Mesothelial cell of epicardium (in vitro differentiated cells): ENCODE results near the gene GCG. TPM values are rescaled to one million over a fixed set of nuclear protein-coding genes. Genes with fewer than 3 reads are reported as not detected.

ENCODE experiments used
- DNase-seq, 2 experiments: peaks; one replicate each; pipeline ENCODE4 v3.0.0; 2021; ENCODE audit warnings: low spot score in 2 of 2; ENCODE audit not compliant: unreplicated experiment in 2 of 2
- H3K27ac Mint-ChIP-seq: 2 replicates; pipeline ENCODE4 v1.8.0; 2021; ENCODE audit warnings: mixed read lengths
- H3K27me3 Mint-ChIP-seq: 2 replicates; pipeline ENCODE4 v1.8.0; 2021; ENCODE audit warnings: low read depth, mixed read lengths
- H3K36me3 Mint-ChIP-seq: 2 replicates; pipeline ENCODE4 v1.8.0; 2021; ENCODE audit warnings: mixed read lengths
- H3K4me1 Mint-ChIP-seq: 2 replicates; pipeline ENCODE4 v1.8.0; 2021; ENCODE audit warnings: mixed read lengths
- H3K4me3 Mint-ChIP-seq: 2 replicates; pipeline ENCODE4 v1.8.0; 2021; ENCODE audit warnings: mild to moderate bottlenecking, moderate library complexity, mixed read lengths
- H3K9me3 Mint-ChIP-seq: 2 replicates; pipeline ENCODE4 v1.8.0; 2021; ENCODE audit warnings: mixed read lengths
- total RNA-seq: library from RNA; stranded (reverse); gene quantifications from 3 replicates; pipeline ENCODE4 v1.2.1, GENCODE V29; 2021
- TF ChIP-seq, protein P1 (sequence below): fragments of 200-600 bp; sonication (generic); IDR thresholded peaks from one replicate; pipeline ENCODE4 v1.5.0; 2021; ENCODE audit warnings: antibody characterized with exemption; ENCODE audit not compliant: unreplicated experiment

The GCG gene
- total RNA-seq, 1 donor from 2014 or later: 0.29 TPM

DNA sequence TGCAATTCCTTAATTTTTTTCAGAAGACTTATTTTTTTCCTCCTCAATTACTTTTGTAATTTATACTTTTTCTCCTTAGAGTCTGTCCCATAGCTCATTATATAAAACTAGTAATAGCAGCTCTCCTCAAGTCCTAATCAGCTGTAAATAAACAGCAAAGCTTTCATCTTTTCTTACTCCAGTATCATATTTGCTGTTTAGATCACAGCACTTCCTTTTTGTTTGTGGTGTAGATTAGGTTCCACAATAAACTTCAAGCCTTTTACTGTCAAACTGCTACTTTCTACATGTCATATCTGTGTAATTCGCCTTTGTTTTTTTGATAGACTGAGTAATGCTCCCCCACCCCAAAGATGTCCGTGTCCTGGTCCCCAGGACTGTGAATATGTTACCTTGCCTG is 25.5 kb downstream of the GCG start:
- H3K36me3 Mint-ChIP-seq: no peaks in the 10 kb centered on the region
- no peak for DNase-seq
- peaks cover 4% of the 10 kb centered on the region for H3K27me3 Mint-ChIP-seq
- peaks cover 11% of the 10 kb centered on the region for H3K4me1 Mint-ChIP-seq
- H3K9me3 Mint-ChIP-seq: peaks cover 9% of the 10 kb centered on the region
- H3K4me3 Mint-ChIP-seq: no peak overlapping the region
- H3K27ac Mint-ChIP-seq: no peak overlapping the region
- TF ChIP-seq, protein P1, sequence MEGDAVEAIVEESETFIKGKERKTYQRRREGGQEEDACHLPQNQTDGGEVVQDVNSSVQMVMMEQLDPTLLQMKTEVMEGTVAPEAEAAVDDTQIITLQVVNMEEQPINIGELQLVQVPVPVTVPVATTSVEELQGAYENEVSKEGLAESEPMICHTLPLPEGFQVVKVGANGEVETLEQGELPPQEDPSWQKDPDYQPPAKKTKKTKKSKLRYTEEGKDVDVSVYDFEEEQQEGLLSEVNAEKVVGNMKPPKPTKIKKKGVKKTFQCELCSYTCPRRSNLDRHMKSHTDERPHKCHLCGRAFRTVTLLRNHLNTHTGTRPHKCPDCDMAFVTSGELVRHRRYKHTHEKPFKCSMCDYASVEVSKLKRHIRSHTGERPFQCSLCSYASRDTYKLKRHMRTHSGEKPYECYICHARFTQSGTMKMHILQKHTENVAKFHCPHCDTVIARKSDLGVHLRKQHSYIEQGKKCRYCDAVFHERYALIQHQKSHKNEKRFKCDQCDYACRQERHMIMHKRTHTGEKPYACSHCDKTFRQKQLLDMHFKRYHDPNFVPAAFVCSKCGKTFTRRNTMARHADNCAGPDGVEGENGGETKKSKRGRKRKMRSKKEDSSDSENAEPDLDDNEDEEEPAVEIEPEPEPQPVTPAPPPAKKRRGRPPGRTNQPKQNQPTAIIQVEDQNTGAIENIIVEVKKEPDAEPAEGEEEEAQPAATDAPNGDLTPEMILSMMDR: no peak

DNA sequence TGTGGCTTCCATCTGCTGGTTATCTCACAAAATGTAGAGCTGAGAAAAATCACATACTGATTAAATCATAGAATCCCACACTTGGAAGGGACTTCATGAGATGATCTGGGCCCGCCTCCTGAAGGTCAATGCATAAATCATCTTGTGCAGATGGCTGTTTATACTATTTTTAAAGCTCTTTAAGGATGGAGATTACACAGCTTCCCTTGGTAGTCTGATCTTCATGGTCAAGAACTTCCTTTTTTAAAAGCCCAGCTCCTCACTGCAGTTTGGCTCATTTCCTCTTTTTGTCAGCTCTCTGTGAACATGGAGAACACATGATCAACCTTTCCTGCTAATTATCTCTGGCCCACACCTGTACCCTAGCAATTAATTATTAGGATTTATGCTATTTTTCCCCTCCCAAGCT is 25.9 kb downstream of the GCG start:
- TF ChIP-seq, protein P1: no peak
- peaks cover 4% of the 10 kb centered on the region for H3K27me3 Mint-ChIP-seq
- no peak for DNase-seq
- H3K4me1 Mint-ChIP-seq: peaks cover 11% of the 10 kb centered on the region
- peaks cover 9% of the 10 kb centered on the region for H3K9me3 Mint-ChIP-seq
- no peaks in the 10 kb centered on the region for H3K36me3 Mint-ChIP-seq
- H3K4me3 Mint-ChIP-seq: no peak overlapping the region
- no peak overlapping the region for H3K27ac Mint-ChIP-seq

DNA sequence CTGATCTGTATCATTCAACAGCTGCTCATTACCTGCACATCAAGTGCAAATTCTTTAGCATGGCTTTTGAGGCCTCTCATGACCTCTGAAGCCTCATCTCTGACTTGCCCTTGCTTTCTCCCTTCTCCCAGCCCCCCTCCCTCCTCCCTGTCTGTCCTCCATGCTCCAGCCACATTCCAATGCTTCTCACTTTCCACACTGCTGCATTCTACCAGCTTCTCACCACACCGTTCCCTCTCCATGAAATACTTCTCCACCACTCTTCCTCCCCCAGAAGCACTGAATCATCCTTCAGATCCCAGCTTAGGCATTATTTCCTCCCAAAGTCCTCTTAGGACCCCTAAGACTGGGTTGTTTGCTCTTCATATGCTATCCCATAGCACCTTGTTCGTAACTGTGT is 26.9 kb downstream of the GCG start:
- peaks cover 4% of the 10 kb centered on the region for H3K27me3 Mint-ChIP-seq
- H3K36me3 Mint-ChIP-seq: no peaks in the 10 kb centered on the region
- H3K4me3 Mint-ChIP-seq: no peak overlapping the region
- H3K27ac Mint-ChIP-seq: peak overlapping the region; percentile 1
- TF ChIP-seq, protein P1: no peak
- peaks cover under 1% of the 10 kb centered on the region for H3K9me3 Mint-ChIP-seq
- H3K4me1 Mint-ChIP-seq: peaks cover 11% of the 10 kb centered on the region
- DNase-seq: no peak

DNA sequence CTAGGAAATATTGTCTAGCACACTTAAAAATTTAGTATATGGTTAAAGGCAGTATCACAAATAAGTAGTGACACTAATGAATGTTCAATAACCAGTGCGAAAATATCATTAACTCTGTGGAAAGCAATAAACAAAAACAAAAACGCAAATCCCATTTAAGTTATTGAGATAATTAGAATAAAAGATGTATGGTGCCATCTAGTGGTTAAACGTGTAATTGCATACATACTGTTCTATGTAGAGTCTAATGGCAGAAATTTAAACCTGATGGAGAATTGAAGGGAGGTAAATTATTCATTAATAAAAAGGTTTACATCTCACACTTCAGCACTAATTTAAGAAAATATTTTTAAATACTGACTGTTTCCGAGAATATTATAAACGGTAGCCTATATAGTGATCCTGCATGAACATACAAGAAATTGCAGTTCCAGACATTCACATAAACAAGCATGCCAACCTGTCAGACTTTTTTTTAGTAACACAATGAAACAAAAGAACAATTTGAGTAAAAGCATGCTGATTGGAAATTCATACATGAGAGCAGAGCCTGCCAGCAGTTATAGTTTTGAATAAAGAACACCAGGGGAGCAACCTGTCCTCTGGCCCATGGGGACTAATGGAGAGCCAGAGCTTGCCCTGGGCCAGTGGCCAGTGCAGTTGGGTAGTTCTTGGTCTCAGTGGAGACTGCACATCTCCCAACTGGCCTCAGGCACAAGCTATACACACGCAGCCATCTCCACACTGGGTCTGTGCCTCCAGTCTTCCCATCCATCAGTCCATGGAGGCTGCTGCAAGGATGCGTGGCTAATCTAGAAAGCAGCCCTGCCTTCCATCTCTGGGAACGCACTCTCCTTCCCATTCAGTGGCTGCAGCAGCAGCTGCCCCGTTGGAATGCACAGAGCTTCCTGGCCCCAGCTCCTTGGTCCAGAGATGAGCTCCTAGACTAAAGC is 28.0 kb downstream of the GCG start:
- no peaks in the 10 kb centered on the region for H3K36me3 Mint-ChIP-seq
- TF ChIP-seq, protein P1: peak; percentile 93
- H3K4me3 Mint-ChIP-seq: no peak overlapping the region
- no peak overlapping the region for H3K27ac Mint-ChIP-seq
- H3K9me3 Mint-ChIP-seq: no peaks in the 10 kb centered on the region
- H3K27me3 Mint-ChIP-seq: no peaks in the 10 kb centered on the region
- no peak for DNase-seq
- H3K4me1 Mint-ChIP-seq: peaks cover 11% of the 10 kb centered on the region

DNA sequence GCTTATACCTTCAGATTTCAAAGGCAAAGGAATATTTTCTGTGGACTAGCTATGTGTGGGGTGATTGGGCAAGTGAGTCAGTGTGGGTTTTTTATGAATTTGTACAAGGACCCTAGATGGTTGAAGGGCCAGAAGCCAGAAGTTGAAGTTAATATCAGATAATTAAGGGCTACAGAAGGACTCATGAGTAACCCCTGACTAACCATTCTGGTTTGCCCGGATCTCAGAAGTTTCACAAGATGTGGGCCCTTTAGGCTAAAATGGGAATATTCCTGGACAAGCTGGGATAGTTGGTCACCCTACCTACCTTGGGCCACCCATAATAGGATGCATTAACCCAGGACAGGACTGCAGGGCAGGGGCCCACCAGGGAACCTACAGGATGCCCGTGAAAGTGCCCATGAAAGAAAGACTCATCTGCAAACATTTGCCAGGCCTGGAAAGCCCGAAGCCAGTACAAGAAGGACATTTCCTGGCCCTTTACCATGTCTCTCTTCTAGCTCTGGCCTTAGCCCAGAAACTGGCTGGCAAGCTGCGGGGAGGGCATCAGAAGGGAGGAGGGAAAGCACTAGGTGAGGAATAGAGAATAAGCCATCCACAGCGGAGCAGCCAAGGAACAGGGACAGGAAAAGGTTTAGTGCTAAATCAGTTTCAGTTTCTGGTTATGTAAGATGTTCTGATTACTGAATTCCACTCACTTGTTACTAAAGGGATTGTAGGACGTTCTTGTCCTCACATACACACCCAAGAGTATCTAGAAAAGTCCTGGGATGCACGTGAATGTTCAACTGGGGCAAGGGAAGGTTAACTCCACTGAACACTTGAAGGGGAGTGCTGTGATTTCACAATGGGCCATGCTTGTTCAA is 33.6 kb downstream of the GCG start:
- no peaks in the 10 kb centered on the region for H3K36me3 Mint-ChIP-seq
- H3K4me3 Mint-ChIP-seq: no peak overlapping the region
- no peaks in the 10 kb centered on the region for H3K27me3 Mint-ChIP-seq
- TF ChIP-seq, protein P1: no peak
- no peak overlapping the region for H3K27ac Mint-ChIP-seq
- H3K4me1 Mint-ChIP-seq: no peaks in the 10 kb centered on the region
- DNase-seq: no peak
- peaks cover 13% of the 10 kb centered on the region for H3K9me3 Mint-ChIP-seq
